K562 (cell line): ENCODE results near the gene RABEPK. TPM values are rescaled to one million over a fixed set of nuclear protein-coding genes. Genes with fewer than 3 reads are reported as not detected.

ENCODE experiments used
- ATAC-seq: fragments of 200-7000 bp; cut with Tn5 transposase; 3 replicates; pipeline ENCODE4 v1.9.1; 2020; ENCODE audit warnings: moderate library complexity
- BruUV-seq: library from RNA; stranded (reverse); fragments of 400-500 nt; replicated peaks from 2 replicates; lab custom pipeline; 2021; lab: Mats Ljungman, UMichigan
- CTCF ChIA-PET: fragments of 300-600 bp; formaldehyde crosslinking; extraction: SDS; loops from one replicate; lab custom pipeline; 2021; ENCODE audit warnings: low intra/inter-chr PET ratio; lab: Yijun Ruan, JAX
- POLR2A ChIA-PET: fragments of 300-600, 350-650 bp; sonication (Branson Sonifier 250); formaldehyde crosslinking; extraction: SDS; loops from one replicate; lab custom pipeline; 2021; ENCODE audit warnings: antibody characterized with exemption, inconsistent platforms; lab: Yijun Ruan, JAX
- DNase-seq, 4 experiments: peaks; one replicate each; pipeline versions ENCODE4 v3.0.0 to v3.0.0-alpha.2; 2011 to 2018; ENCODE audit warnings: low spot score in 3 of 4, mixed read lengths in 3 of 4; ENCODE audit errors: extremely low read depth in 1 of 4
- FAIRE-seq: peaks from 2 replicates; lab custom pipeline; 2011; peaks lifted over from hg19 to GRCh38; lab: Jason Lieb, UNC
- H2AFZ ChIP-seq: 2 replicates; pipeline ENCODE4 v1.6.0; 2011; ENCODE audit warnings: low read depth, low read length, control low read depth, inconsistent platforms
- H3K27ac ChIP-seq: fragments of 200-600 bp; 3 replicates; pipeline ENCODE4 v1.8.0; 2011; ENCODE audit warnings: low read depth, mild to moderate bottlenecking, control low read depth, inconsistent platforms, low read length, moderate library complexity, mixed read lengths; ENCODE audit errors: extremely low read depth
- H3K27me3 ChIP-seq, 2 experiments: fragments of 300-600 bp in 1 of 2; 2 replicates in 1 of 2; 3 replicates in 1 of 2; pipeline versions ENCODE4 v1.6.0 to v1.8.0; 2011; ENCODE audit warnings: inconsistent platforms in 2 of 2, low read length in 2 of 2, mild to moderate bottlenecking in 1 of 2, mixed read lengths in 1 of 2, moderate library complexity in 1 of 2; ENCODE audit not compliant: control insufficient read depth in 2 of 2, insufficient read depth in 2 of 2
- H3K36me3 ChIP-seq: fragments of 300-600 bp; 3 replicates; pipeline ENCODE4 v1.8.0; 2011; ENCODE audit warnings: mild to moderate bottlenecking, low read length, inconsistent platforms; ENCODE audit not compliant: control insufficient read depth, insufficient read depth
- H3K4me1 ChIP-seq, 2 experiments: fragments of 200-600 bp in 1 of 2; replicated peaks in 1 of 2; 2 replicates in 1 of 2; 3 replicates in 1 of 2; pipeline versions ENCODE4 v1.5.1 to v1.8.0; 2011; ENCODE audit warnings: inconsistent platforms in 2 of 2, low read length in 2 of 2, mild to moderate bottlenecking in 1 of 2, mixed read lengths in 1 of 2, moderate library complexity in 1 of 2; ENCODE audit not compliant: control insufficient read depth in 2 of 2, insufficient read depth in 2 of 2
- H3K4me2 ChIP-seq: 2 replicates; pipeline ENCODE4 v1.6.1; 2011; ENCODE audit warnings: low read length, control low read depth, inconsistent platforms, mixed read lengths; ENCODE audit not compliant: insufficient read depth
- H3K4me3 ChIP-seq: fragments of 200-600 bp; sonication (generic), shearing (Covaris generic); 2 replicates; pipeline ENCODE4 v1.5.1; 2016; ENCODE audit warnings: control low read depth, inconsistent platforms
- H3K79me2 ChIP-seq: fragments of 200-600 bp; 3 replicates; pipeline ENCODE4 v1.8.0; 2011; ENCODE audit warnings: low read length, inconsistent platforms; ENCODE audit not compliant: control insufficient read depth, insufficient read depth
- H3K9ac ChIP-seq, 2 experiments: 2 replicates each; pipeline versions ENCODE4 v1.6.0 to v1.6.1; 2011; ENCODE audit warnings: low read depth in 2 of 2, low read length in 2 of 2, control low read depth in 1 of 2, inconsistent platforms in 1 of 2, mild to moderate bottlenecking in 1 of 2, mixed read lengths in 1 of 2; ENCODE audit not compliant: insufficient read depth in 1 of 2
- H3K9me1 ChIP-seq: one replicate; pipeline ENCODE4 v1.6.0; 2011; ENCODE audit warnings: inconsistent platforms, mild to moderate bottlenecking, low read length, moderate library complexity; ENCODE audit not compliant: control insufficient read depth, insufficient read depth
- H3K9me3 ChIP-seq: replicated peaks from 2 replicates; pipeline ENCODE4 v1.5.1; 2011; ENCODE audit warnings: low read depth, low read length, inconsistent platforms; ENCODE audit not compliant: control insufficient read depth, insufficient read depth
- H4K20me1 ChIP-seq: replicated peaks from 2 replicates; pipeline ENCODE4 v1.6.1; 2011; ENCODE audit warnings: low read length, inconsistent platforms, mixed read lengths; ENCODE audit not compliant: control insufficient read depth, insufficient read depth
- DDX20 ChIP-seq: fragments of 450-650 bp; IDR thresholded peaks from 2 replicates; pipeline ENCODE4 v1.6.1; 2016; ENCODE audit warnings: missing genetic modification characterization, low read depth, mild to moderate bottlenecking, missing compliant biosample characterization, moderate library complexity
- HNRNPK ChIP-seq: fragments of 200-400 bp; formaldehyde crosslinking; IDR thresholded peaks from one replicate; pipeline ENCODE4 v1.6.1; 2018; ENCODE audit warnings: mild to moderate bottlenecking, low read depth, low read length; ENCODE audit not compliant: poor library complexity, severe bottlenecking
- L3MBTL2 ChIP-seq: fragments of 450-650 bp; IDR thresholded peaks from 2 replicates; pipeline ENCODE4 v1.6.1; 2016; ENCODE audit warnings: mild to moderate bottlenecking, moderate library complexity
- PHB ChIP-seq: fragments of 250-450 bp; sonication (Bioruptor Pico); IDR thresholded peaks from 2 replicates; pipeline ENCODE4 v1.5.0; 2021
- PML ChIP-seq: IDR thresholded peaks from 2 replicates; pipeline ENCODE4 v1.6.1; 2012; ENCODE audit warnings: low read length, inconsistent platforms
- RHOXF2B ChIP-seq: fragments of 250-450 bp; sonication (Bioruptor Pico); conservative IDR thresholded peaks from 2 replicates; pipeline ENCODE4 v1.5.1; 2021
- TOE1 ChIP-seq, 2 experiments: fragments of 450-650 bp in 1 of 2; sonication (generic) in 1 of 2; formaldehyde crosslinking in 1 of 2; IDR thresholded peaks; 2 replicates each; pipeline versions ENCODE4 v1.7.1 to v1.8.0; 2016 to 2022; ENCODE audit warnings: borderline replicate concordance in 2 of 2, mild to moderate bottlenecking in 2 of 2, antibody characterized with exemption in 1 of 2, inconsistent platforms in 1 of 2, low read depth in 1 of 2, missing genetic modification reagents in 1 of 2, moderate library complexity in 1 of 2
- ZC3H4 ChIP-seq: sonication (generic); formaldehyde crosslinking; IDR thresholded peaks from 2 replicates; pipeline ENCODE4 v1.9.0; 2021; ENCODE audit warnings: missing genetic modification reagents, borderline replicate concordance
- ZNF699 ChIP-seq: fragments of 250-450 bp; sonication (Bioruptor Pico); IDR thresholded peaks from 2 replicates; pipeline ENCODE4 v1.8.0; 2021; ENCODE audit warnings: mild to moderate bottlenecking, moderate library complexity; ENCODE audit not compliant: insufficient replicate concordance
- ZNF764 ChIP-seq: fragments of 250-450 bp; sonication (Bioruptor Pico); IDR thresholded peaks from 2 replicates; pipeline ENCODE4 v1.4.0; 2020; ENCODE audit warnings: low read depth, mild to moderate bottlenecking, moderate library complexity
- WGBS: fragments of 100-300 bp; shearing (Covaris generic); methylation state at CpG from one replicate; pipeline ENCODE4 v1.1.6; 2016; ENCODE audit warnings: low coverage, mixed read lengths; ENCODE audit not compliant: insufficient coverage; ENCODE audit errors: missing lambda C conversion rate; 5-methylcytosine and 5-hydroxymethylcytosine counted together
- in situ Hi-C: fragments of 300-500 bp; cut with MboI; formaldehyde crosslinking; loops from 4 replicates; pipeline ENCODE4 v1.15.0; 2018; ENCODE audit warnings: inconsistent platforms, mixed read lengths
- intact Hi-C: fragments of 100-400 bp; cut with micrococcal nuclease; formaldehyde crosslinking; loops from 2 replicates; pipeline ENCODE4 v1.14.2; 2022
- polyA plus RNA-seq, 8 experiments: library from polyadenylated mRNA; depleted of rRNA in 4 of 8; stranded (reverse) in 5 of 8; unstranded in 3 of 8; fragments of >200 nt; fragmentation: Nextera tagmentation in 2 of 8; fragmentation: Illumina TruSeq in 1 of 8; extraction: Ambion mirVana in 2 of 8; extraction: Trizol in 1 of 8; gene quantifications; 2 replicates each; pipeline versions ENCODE4 v1.2.1 to v1.2.3, GENCODE V29; 2011 to 2014; ENCODE audit warnings: inconsistent platforms in 1 of 8, missing spikeins in 1 of 8
- total RNA-seq, 7 experiments: library from RNA; depleted of rRNA in 6 of 7; stranded (reverse); fragments of >200 nt in 6 of 7; fragmentation: Illumina TruSeq in 2 of 7; extraction: Trizol in 2 of 7; gene quantifications; 2 replicates each; pipeline versions ENCODE4 v1.2.1 to v1.2.3, GENCODE V29; 2011 to 2021; ENCODE audit warnings: low replicate concordance in 1 of 7
- TF ChIP-seq, protein P1 (sequence below): fragments of 250-450 bp; sonication (Bioruptor Pico); IDR thresholded peaks from 2 replicates; pipeline ENCODE4 v1.9.0; 2021; ENCODE audit warnings: mild to moderate bottlenecking, inconsistent platforms
- TF ChIP-seq, protein P2 (sequence below): conservative IDR thresholded peaks from 2 replicates; pipeline ENCODE4 v1.6.1; 2011; ENCODE audit warnings: low read depth, mild to moderate bottlenecking, low read length; ENCODE audit not compliant: control insufficient read depth
- TF ChIP-seq, protein P3 (sequence below): fragments of 200-800 bp; sonication (Bioruptor generic); IDR thresholded peaks from 2 replicates; pipeline ENCODE4 v1.6.1; 2017; ENCODE audit warnings: missing genetic modification characterization, missing compliant biosample characterization
- TF ChIP-seq, protein P4 (sequence below): IDR thresholded peaks from 2 replicates; pipeline ENCODE4 v1.6.1; 2011; ENCODE audit not compliant: insufficient read length; ENCODE audit errors: extremely low read depth

Gene RABEPK
- total and polyA plus RNA-seq, 9 of the 15 experiments (the other 6 are each of a cell fraction or from before 2014, with no cell fraction given) = 38.3 to 113 (median 52.8) TPM

DNA sequence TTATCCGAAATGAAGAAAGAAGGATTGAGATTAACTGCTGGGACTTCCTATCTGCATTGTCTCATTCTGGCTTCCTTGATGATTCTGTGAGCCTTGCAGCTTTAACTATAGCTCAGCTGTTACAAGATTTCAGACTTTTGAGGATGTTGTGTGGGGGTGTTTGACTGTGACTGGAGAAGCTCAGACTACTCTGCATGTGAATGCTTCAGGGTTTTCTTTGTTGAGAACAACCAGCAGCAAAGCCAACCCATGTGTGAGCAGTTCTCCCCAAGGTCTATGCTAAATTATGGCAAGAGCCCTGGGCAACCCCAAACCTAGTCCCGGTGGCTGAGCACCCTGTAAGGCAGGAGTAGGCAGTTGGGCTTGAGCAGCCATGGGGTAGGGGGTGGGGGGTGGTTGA lies 48.6 kb upstream of the RABEPK start:
- CTCF ChIA-PET = no interaction called here
- WGBS = 84% methylated on average over 2 of the region's 2 CpGs

More for the DNA sequence above, 48.6 kb upstream of the RABEPK start:
- no peak overlapping the region for H3K9ac ChIP-seq
- H3K27ac ChIP-seq = no peak overlapping the region
- H3K4me1 ChIP-seq = peaks cover 0 to 5% of the 10 kb centered on the region in 2 experiments; a peak in 2 of 5 replicates
- POLR2A ChIA-PET = interaction anchor here (0.5 to 0.9 kb wide), 2 partner anchors 13 to 22 kb away, joined by 3 read pairs; no protein-coding TSS in a partner anchor
- H3K4me2 ChIP-seq = no peak overlapping the region
- no peak for FAIRE-seq
- H2AFZ ChIP-seq = no peak overlapping the region
- in situ Hi-C loops = no loop called here
- no peaks in the 10 kb centered on the region for H3K27me3 ChIP-seq
- no peak for DNase-seq
- TF ChIP-seq HNRNPK = no peak
- TF ChIP-seq PHB (CRISPR knock-in tag) = no peak
- TF ChIP-seq DDX20 (tag) = no peak
- TF ChIP-seq ZC3H4 (CRISPR knock-in tag) = no peak
- TF ChIP-seq, protein P1, sequence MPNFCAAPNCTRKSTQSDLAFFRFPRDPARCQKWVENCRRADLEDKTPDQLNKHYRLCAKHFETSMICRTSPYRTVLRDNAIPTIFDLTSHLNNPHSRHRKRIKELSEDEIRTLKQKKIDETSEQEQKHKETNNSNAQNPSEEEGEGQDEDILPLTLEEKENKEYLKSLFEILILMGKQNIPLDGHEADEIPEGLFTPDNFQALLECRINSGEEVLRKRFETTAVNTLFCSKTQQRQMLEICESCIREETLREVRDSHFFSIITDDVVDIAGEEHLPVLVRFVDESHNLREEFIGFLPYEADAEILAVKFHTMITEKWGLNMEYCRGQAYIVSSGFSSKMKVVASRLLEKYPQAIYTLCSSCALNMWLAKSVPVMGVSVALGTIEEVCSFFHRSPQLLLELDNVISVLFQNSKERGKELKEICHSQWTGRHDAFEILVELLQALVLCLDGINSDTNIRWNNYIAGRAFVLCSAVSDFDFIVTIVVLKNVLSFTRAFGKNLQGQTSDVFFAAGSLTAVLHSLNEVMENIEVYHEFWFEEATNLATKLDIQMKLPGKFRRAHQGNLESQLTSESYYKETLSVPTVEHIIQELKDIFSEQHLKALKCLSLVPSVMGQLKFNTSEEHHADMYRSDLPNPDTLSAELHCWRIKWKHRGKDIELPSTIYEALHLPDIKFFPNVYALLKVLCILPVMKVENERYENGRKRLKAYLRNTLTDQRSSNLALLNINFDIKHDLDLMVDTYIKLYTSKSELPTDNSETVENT = no peak
- TF ChIP-seq PML = no peak
- TF ChIP-seq, protein P2, sequence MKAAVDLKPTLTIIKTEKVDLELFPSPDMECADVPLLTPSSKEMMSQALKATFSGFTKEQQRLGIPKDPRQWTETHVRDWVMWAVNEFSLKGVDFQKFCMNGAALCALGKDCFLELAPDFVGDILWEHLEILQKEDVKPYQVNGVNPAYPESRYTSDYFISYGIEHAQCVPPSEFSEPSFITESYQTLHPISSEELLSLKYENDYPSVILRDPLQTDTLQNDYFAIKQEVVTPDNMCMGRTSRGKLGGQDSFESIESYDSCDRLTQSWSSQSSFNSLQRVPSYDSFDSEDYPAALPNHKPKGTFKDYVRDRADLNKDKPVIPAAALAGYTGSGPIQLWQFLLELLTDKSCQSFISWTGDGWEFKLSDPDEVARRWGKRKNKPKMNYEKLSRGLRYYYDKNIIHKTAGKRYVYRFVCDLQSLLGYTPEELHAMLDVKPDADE = no peak
- no peak for TF ChIP-seq ZNF764 (CRISPR knock-in tag)
- TF ChIP-seq, protein P3, sequence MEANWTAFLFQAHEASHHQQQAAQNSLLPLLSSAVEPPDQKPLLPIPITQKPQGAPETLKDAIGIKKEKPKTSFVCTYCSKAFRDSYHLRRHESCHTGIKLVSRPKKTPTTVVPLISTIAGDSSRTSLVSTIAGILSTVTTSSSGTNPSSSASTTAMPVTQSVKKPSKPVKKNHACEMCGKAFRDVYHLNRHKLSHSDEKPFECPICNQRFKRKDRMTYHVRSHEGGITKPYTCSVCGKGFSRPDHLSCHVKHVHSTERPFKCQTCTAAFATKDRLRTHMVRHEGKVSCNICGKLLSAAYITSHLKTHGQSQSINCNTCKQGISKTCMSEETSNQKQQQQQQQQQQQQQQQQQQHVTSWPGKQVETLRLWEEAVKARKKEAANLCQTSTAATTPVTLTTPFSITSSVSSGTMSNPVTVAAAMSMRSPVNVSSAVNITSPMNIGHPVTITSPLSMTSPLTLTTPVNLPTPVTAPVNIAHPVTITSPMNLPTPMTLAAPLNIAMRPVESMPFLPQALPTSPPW (CRISPR knock-in tag) = no peak
- TF ChIP-seq L3MBTL2 = no peak
- TF ChIP-seq, protein P4, sequence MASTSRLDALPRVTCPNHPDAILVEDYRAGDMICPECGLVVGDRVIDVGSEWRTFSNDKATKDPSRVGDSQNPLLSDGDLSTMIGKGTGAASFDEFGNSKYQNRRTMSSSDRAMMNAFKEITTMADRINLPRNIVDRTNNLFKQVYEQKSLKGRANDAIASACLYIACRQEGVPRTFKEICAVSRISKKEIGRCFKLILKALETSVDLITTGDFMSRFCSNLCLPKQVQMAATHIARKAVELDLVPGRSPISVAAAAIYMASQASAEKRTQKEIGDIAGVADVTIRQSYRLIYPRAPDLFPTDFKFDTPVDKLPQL = no peak
- no peak for TF ChIP-seq TOE1 (IDR thresholded peaks at IDR 0.05; ENCODE audit: borderline replicate concordance)
- no peak for TF ChIP-seq TOE1 (CRISPR knock-in tag; IDR thresholded peaks at IDR 0.05; ENCODE audit: borderline replicate concordance, low read depth)
- TF ChIP-seq ZNF699 (CRISPR knock-in tag) = no peak
- no peak for TF ChIP-seq RHOXF2B (CRISPR knock-in tag)
- no peaks in the 10 kb centered on the region for H3K79me2 ChIP-seq
- intact Hi-C loops = no loop called here
- no peak overlapping the region for H3K4me3 ChIP-seq
- no peak for ATAC-seq
- H3K9me3 ChIP-seq = no peaks in the 10 kb centered on the region
- peaks cover 63% of the 10 kb centered on the region for H3K36me3 ChIP-seq
- H4K20me1 ChIP-seq = no peaks in the 10 kb centered on the region; the same call in 1 of the 2 replicates
- peaks cover 2% of the 10 kb centered on the region for H3K9me1 ChIP-seq
- BruUV-seq = no TSS peak
